Measurements from ENCODE around the gene TEKT5. TPM values are rescaled to one million over a fixed set of nuclear protein-coding genes. Genes with fewer than 3 reads are reported as not detected.
"Not testable (repeated sequence)": the region's sequence is repeated elsewhere in the genome, so short reads cannot be mapped to it uniquely, and the experiment has no call there.

The TEKT5 gene
- total and polyA plus RNA-seq, 9 of the 15 experiments (the other 6 are each of a cell fraction or from before 2014, with no cell fraction given): 0.10 to 0.19 TPM; not detected in 7

DNA sequence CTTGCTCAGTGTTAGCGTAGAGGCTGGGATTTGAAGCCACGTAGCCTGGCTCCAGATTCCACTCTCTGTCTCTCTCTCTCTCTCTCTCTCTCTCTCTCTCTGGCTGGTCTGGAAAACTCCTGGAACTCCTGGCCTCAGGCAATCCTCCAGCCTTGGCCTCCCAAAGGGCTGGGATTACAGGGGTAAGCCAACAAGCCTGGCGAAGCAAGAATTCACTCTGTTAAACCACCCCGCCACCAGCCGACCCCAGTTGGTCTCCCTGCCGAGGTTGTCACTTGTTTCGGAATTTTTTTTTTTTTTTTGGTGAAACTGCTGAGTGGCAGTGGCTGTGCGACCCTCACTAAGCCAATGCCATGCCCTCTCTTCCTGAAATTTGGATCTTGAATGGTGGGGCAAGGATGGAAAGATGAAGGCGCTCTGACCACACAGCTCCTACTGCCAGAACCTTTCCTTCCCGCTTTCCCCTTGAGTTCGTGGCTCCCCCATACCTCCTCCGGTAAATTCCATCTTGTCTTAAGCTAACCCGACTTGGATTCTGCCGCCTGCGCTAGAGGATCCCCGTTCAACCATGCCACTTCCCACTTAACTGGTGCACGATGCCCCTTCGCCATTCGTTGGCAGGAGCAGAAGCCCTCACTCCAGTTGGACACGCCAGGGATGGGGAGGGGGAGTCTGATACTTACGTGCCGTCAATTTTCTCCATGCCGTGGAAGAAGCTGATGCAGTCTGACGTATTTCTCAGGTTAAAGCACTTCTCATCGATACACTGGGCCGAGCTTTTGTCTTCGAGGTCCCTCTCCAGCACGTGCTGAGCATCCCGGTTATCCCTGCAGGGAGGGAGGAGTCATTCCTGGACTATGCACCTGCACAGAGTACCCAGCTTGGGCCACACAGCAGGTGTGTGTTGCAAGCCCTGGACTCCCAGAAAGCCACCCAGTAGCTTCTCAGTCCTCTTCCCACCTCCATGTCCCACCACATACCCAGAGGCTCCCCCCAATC, 13.1 kb downstream of the TEKT5 start (continued):
- TF ChIP-seq ZNF274 (IDR thresholded peaks at IDR 0.05; ENCODE audit: borderline replicate concordance, low read depth, low read length) (no peak), ZNF146 (CRISPR knock-in tag; IDR thresholded peaks at IDR 0.05; ENCODE audit: unreplicated experiment) (no peak), SMAD3 (CRISPR knock-in tag; conservative IDR thresholded peaks at IDR 0.05) (no peak), ZNF436 (CRISPR knock-in tag; IDR thresholded peaks at IDR 0.05) (no peak), ZNF134 (CRISPR knock-in tag; conservative IDR thresholded peaks at IDR 0.05) (no peak), ZNF175 (CRISPR knock-in tag; IDR thresholded peaks at IDR 0.05; ENCODE audit: low read depth) (no peak)

DNA sequence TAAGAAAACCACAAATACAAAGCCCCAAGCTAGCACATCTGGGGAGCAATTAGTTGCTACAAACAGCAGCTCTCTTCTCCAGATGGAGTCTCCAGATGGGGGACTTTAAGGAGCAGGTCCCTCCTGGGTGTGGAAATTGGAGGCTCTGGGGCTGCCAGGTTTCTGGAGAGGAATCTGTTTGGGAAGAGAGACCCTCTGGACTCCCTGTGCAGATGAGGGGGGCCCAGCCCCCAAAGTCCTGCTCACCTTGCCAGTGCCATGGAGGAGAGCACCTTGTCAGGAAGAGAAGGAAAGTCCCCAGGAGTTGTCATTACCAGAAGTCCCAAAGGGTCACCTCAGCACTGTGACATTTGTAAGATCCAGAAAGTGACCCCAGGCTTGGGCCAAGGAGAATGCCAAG, 14.8 kb downstream of the TEKT5 start:
- no peak for ATAC-seq
- no peak overlapping the region for H3K27ac ChIP-seq (ENCODE audit: extremely low read depth, low read depth, low read length)
- H3K9me1 ChIP-seq (ENCODE audit: control insufficient read depth, insufficient read depth, low read length): peaks cover 4% of the 10 kb centered on the region
- POLR2A ChIA-PET: no interaction called here
- H3K4me1 ChIP-seq (replicated peaks in 1 of 2; ENCODE audit: control insufficient read depth in 2 of 2, insufficient read depth in 2 of 2, low read length in 2 of 2): no peaks in the 10 kb centered on the region; a peak in 1 of 5 replicates
- H3K4me2 ChIP-seq (ENCODE audit: insufficient read depth, low read length): no peak overlapping the region
- intact Hi-C loops (cut with micrococcal nuclease): no loop called here
- no peaks in the 10 kb centered on the region for H3K36me3 ChIP-seq (ENCODE audit: control insufficient read depth, insufficient read depth, low read length)
- no peak for FAIRE-seq
- no peaks in the 10 kb centered on the region for H3K79me2 ChIP-seq (ENCODE audit: control insufficient read depth, insufficient read depth, low read length)
- no peaks in the 10 kb centered on the region for H3K9me3 ChIP-seq (replicated peaks; ENCODE audit: control insufficient read depth, insufficient read depth, low read depth, low read length)
- H4K20me1 ChIP-seq (replicated peaks; ENCODE audit: control insufficient read depth, insufficient read depth, low read length): peaks cover 5% of the 10 kb centered on the region; the same call in 1 of the 2 replicates
- no peak overlapping the region for H2AFZ ChIP-seq (ENCODE audit: low read depth, low read length)
- DNase-seq (ENCODE audit: extremely low read depth in 1 of 4, low spot score in 3 of 4): no peak
- CTCF ChIA-PET (ENCODE audit: low intra/inter-chr PET ratio): no interaction called here
- in situ Hi-C loops (cut with MboI): loop anchor here (10.0 kb wide), 1 partner anchor 235 kb away; no protein-coding TSS in a partner anchor
- H3K27me3 ChIP-seq (ENCODE audit: control insufficient read depth in 2 of 2, insufficient read depth in 2 of 2, low read length in 2 of 2): peaks cover 50 to 62% of the 10 kb centered on the region in 2 experiments
- no peak for TF ChIP-seq MYC (IDR thresholded peaks at IDR 0.05; ENCODE audit: low read depth, low read length)
- no peak for TF ChIP-seq MYC (CRISPR knock-in tag; IDR thresholded peaks at IDR 0.05; ENCODE audit: borderline replicate concordance, low read depth)
- TF ChIP-seq ZNF354B (CRISPR knock-in tag; IDR thresholded peaks at IDR 0.05): no peak
- TF ChIP-seq ZNF445 (CRISPR knock-in tag; IDR thresholded peaks at IDR 0.05; ENCODE audit: low read depth): no peak
- TF ChIP-seq ATF7 (IDR thresholded peaks at IDR 0.05): no peak
- H3K9ac ChIP-seq (ENCODE audit: insufficient read depth in 1 of 2, low read depth in 2 of 2, low read length in 2 of 2): no peak overlapping the region
- H3K4me3 ChIP-seq: no peak overlapping the region
- no TSS peak for BruUV-seq (replicated peaks)

DNA sequence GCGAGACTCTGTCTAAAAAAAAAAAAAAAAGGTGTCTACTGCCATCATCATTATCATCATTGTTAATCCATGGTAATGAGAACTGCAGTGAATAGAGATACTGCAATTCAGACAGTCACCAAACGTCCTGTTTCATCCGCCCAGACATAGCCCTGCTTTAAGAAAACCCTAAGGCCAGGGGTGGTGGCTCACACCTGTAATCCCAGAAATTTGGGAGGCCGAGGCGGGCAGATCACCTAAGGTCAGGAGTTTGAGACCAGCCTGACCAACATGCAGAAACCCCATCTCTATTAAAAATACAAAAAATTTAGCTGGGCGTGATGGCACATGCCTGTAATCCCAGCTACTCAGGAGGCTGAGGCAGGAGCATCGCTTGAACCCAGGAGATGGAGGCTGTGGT, 15.3 kb downstream of the TEKT5 start:
- H3K9me3 ChIP-seq (replicated peaks; ENCODE audit: control insufficient read depth, insufficient read depth, low read depth, low read length); CTCF ChIA-PET (ENCODE audit: low intra/inter-chr PET ratio); H4K20me1 ChIP-seq (replicated peaks; ENCODE audit: control insufficient read depth, insufficient read depth, low read length); ATAC-seq; H3K9ac ChIP-seq (ENCODE audit: insufficient read depth in 1 of 2, low read depth in 2 of 2, low read length in 2 of 2); BruUV-seq (replicated peaks); DNase-seq (ENCODE audit: extremely low read depth in 1 of 4, low spot score in 3 of 4); H3K4me3 ChIP-seq; H3K79me2 ChIP-seq (ENCODE audit: control insufficient read depth, insufficient read depth, low read length); H3K36me3 ChIP-seq (ENCODE audit: control insufficient read depth, insufficient read depth, low read length); H3K27ac ChIP-seq (ENCODE audit: extremely low read depth, low read depth, low read length); H2AFZ ChIP-seq (ENCODE audit: low read depth, low read length); H3K9me1 ChIP-seq (ENCODE audit: control insufficient read depth, insufficient read depth, low read length); POLR2A ChIA-PET; H3K4me1 ChIP-seq (replicated peaks in 1 of 2; ENCODE audit: control insufficient read depth in 2 of 2, insufficient read depth in 2 of 2, low read length in 2 of 2); intact Hi-C loops (cut with micrococcal nuclease); H3K4me2 ChIP-seq (ENCODE audit: insufficient read depth, low read length); FAIRE-seq: not testable (repeated sequence)
- H3K27me3 ChIP-seq (ENCODE audit: control insufficient read depth in 2 of 2, insufficient read depth in 2 of 2, low read length in 2 of 2): peaks cover 48 to 59% of the 10 kb centered on the region in 2 experiments
- in situ Hi-C loops (cut with MboI): loop anchor here (10.0 kb wide), 1 partner anchor 235 kb away; no protein-coding TSS in a partner anchor
- WGBS (ENCODE audit: insufficient coverage, low coverage, missing lambda C conversion rate): 0% methylated on average over 7 of the region's 7 CpGs
